H9 (cell line): ENCODE results near the gene NCBP1. TPM values are rescaled to one million over a fixed set of nuclear protein-coding genes. Genes with fewer than 3 reads are reported as not detected.

ENCODE experiments used
- DNase-seq: peaks from one replicate; pipeline ENCODE4 v3.0.0-alpha.2; 2017
- H2AFZ ChIP-seq: one replicate; pipeline ENCODE4 v1.6.1; 2013; ENCODE audit warnings: mild to moderate bottlenecking, low read length, control low read depth, moderate library complexity
- H2AK5ac ChIP-seq: 2 replicates; pipeline ENCODE4 v1.6.1; 2013; ENCODE audit warnings: low read length, control low read depth, mixed read lengths; ENCODE audit not compliant: insufficient read length
- H2BK120ac ChIP-seq: one replicate; pipeline ENCODE4 v1.6.1; 2013; ENCODE audit warnings: low read depth, mild to moderate bottlenecking, low read length, control low read depth, inconsistent platforms; ENCODE audit not compliant: poor library complexity, severe bottlenecking
- H2BK12ac ChIP-seq: 2 replicates; pipeline ENCODE4 v1.6.1; 2013; ENCODE audit warnings: low read length, control low read depth, mixed read lengths, low read depth; ENCODE audit not compliant: insufficient read length
- H2BK15ac ChIP-seq: 2 replicates; pipeline ENCODE4 v1.6.1; 2013; ENCODE audit warnings: low read depth, low read length, control low read depth
- H2BK20ac ChIP-seq: one replicate; pipeline ENCODE4 v1.6.1; 2013; ENCODE audit warnings: low read depth, mild to moderate bottlenecking, low read length, control low read depth, inconsistent platforms; ENCODE audit not compliant: poor library complexity, severe bottlenecking
- H2BK5ac ChIP-seq: 2 replicates; pipeline ENCODE4 v1.6.1; 2013; ENCODE audit warnings: low read length, control low read depth, mixed read lengths; ENCODE audit not compliant: insufficient read length
- H3K14ac ChIP-seq: 2 replicates; pipeline ENCODE4 v1.6.1; 2013; ENCODE audit warnings: low read length, control low read depth; ENCODE audit not compliant: insufficient read depth
- H3K18ac ChIP-seq: 2 replicates; pipeline ENCODE4 v1.6.1; 2013; ENCODE audit warnings: low read depth, mild to moderate bottlenecking, mixed read lengths, low read length, control low read depth; ENCODE audit not compliant: insufficient read length
- H3K23ac ChIP-seq: 2 replicates; pipeline ENCODE4 v1.6.1; 2013; ENCODE audit warnings: low read length, control low read depth, mixed read lengths, low read depth; ENCODE audit not compliant: insufficient read length
- H3K23me2 ChIP-seq: 2 replicates; pipeline ENCODE4 v1.6.1; 2013; ENCODE audit warnings: low read depth, mild to moderate bottlenecking, mixed read lengths, low read length, control low read depth; ENCODE audit not compliant: insufficient read length, poor library complexity, severe bottlenecking
- H3K27ac ChIP-seq: 2 replicates; pipeline ENCODE4 v1.5.1; 2013; ENCODE audit warnings: low read length, control low read depth, mixed read lengths, low read depth; ENCODE audit not compliant: insufficient read length
- H3K27me3 ChIP-seq: 2 replicates; pipeline ENCODE4 v1.6.1; 2013; ENCODE audit warnings: low read length, control low read depth, inconsistent platforms; ENCODE audit not compliant: insufficient read depth
- H3K4ac ChIP-seq: 2 replicates; pipeline ENCODE4 v1.6.1; 2013; ENCODE audit warnings: low read depth, mild to moderate bottlenecking, control low read depth, inconsistent platforms, low read length, moderate library complexity
- H3K4me1 ChIP-seq: 2 replicates; pipeline ENCODE4 v1.6.1; 2013; ENCODE audit warnings: low read length, control low read depth, inconsistent platforms; ENCODE audit not compliant: insufficient read depth
- H3K4me2 ChIP-seq: 2 replicates; pipeline ENCODE4 v1.6.1; 2013; ENCODE audit warnings: low read length, control low read depth, mixed read lengths; ENCODE audit not compliant: insufficient read length, insufficient read depth
- H3K56ac ChIP-seq: 2 replicates; pipeline ENCODE4 v1.6.1; 2013; ENCODE audit warnings: low read depth, mild to moderate bottlenecking, mixed read lengths, low read length, control low read depth; ENCODE audit not compliant: insufficient read length
- H3K79me1 ChIP-seq: 2 replicates; pipeline ENCODE4 v1.6.1; 2013; ENCODE audit warnings: low read depth, mild to moderate bottlenecking, moderate library complexity, low read length, control low read depth, inconsistent platforms; ENCODE audit not compliant: insufficient read depth, poor library complexity, severe bottlenecking
- H3K79me2 ChIP-seq: 2 replicates; pipeline ENCODE4 v1.6.1; 2013; ENCODE audit warnings: low read length, control low read depth, inconsistent platforms; ENCODE audit not compliant: insufficient read depth
- H3K9ac ChIP-seq: 2 replicates; pipeline ENCODE4 v1.6.1; 2013; ENCODE audit warnings: low read length, control low read depth, mixed read lengths; ENCODE audit not compliant: insufficient read length; ENCODE audit errors: extremely low read depth
- H3K9me3 ChIP-seq: one replicate; pipeline ENCODE4 v1.6.1; 2013; ENCODE audit warnings: low read depth, low read length, inconsistent platforms; ENCODE audit not compliant: control insufficient read depth
- H3T11ph ChIP-seq: one replicate; pipeline ENCODE4 v1.6.1; 2013; ENCODE audit warnings: mild to moderate bottlenecking, low read length, control low read depth, inconsistent platforms
- H4K20me1 ChIP-seq: one replicate; pipeline ENCODE4 v1.6.1; 2013; ENCODE audit not compliant: control insufficient read depth, insufficient read length, insufficient read depth
- H4K5ac ChIP-seq: 2 replicates; pipeline ENCODE4 v1.6.1; 2013; ENCODE audit warnings: low read depth, mild to moderate bottlenecking, mixed read lengths, low read length, control low read depth; ENCODE audit not compliant: insufficient read length
- H4K8ac ChIP-seq: replicated peaks from 2 replicates; pipeline ENCODE4 v1.6.1; 2013; ENCODE audit warnings: low read length, control low read depth, mixed read lengths, low read depth; ENCODE audit not compliant: insufficient read length
- H4K91ac ChIP-seq: 2 replicates; pipeline ENCODE4 v1.6.1; 2013; ENCODE audit warnings: low read depth, mild to moderate bottlenecking, moderate library complexity, mixed read lengths, low read length, control low read depth; ENCODE audit not compliant: insufficient read length
- H3K27ac Mint-ChIP-seq, 3 experiments: 2 replicates in 2 of 3; 3 replicates in 1 of 3; pipeline ENCODE4 v1.8.0; 2020 to 2021; ENCODE audit warnings: mixed read lengths in 3 of 3, mild to moderate bottlenecking in 1 of 3, moderate library complexity in 1 of 3
- H3K27me3 Mint-ChIP-seq: 2 replicates; pipeline ENCODE4 v1.8.0; 2021; ENCODE audit warnings: low read depth, mild to moderate bottlenecking, moderate library complexity, mixed read lengths
- H3K36me3 Mint-ChIP-seq, 3 experiments: 2 replicates in 2 of 3; 3 replicates in 1 of 3; pipeline ENCODE4 v1.8.0; 2020 to 2021; ENCODE audit warnings: low read depth in 3 of 3, mixed read lengths in 3 of 3; ENCODE audit not compliant: insufficient read depth in 1 of 3
- H3K4me1 Mint-ChIP-seq, 2 experiments: 2 replicates each; pipeline ENCODE4 v1.8.0; 2020; ENCODE audit warnings: mixed read lengths in 2 of 2
- H3K4me3 Mint-ChIP-seq, 2 experiments: 2 replicates in 1 of 2; 3 replicates in 1 of 2; pipeline ENCODE4 v1.8.0; 2020 to 2021; ENCODE audit warnings: mild to moderate bottlenecking in 2 of 2, mixed read lengths in 2 of 2, moderate library complexity in 1 of 2
- H3K9me3 Mint-ChIP-seq, 2 experiments: 2 replicates in 1 of 2; 3 replicates in 1 of 2; pipeline ENCODE4 v1.8.0; 2020; ENCODE audit warnings: mild to moderate bottlenecking in 2 of 2, mixed read lengths in 2 of 2, moderate library complexity in 1 of 2
- CTCF ChIP-seq: fragments of 200-600 bp; sonication (generic); conservative IDR thresholded peaks from 3 replicates; pipeline ENCODE4 v1.8.0; 2021; ENCODE audit warnings: antibody characterized with exemption, mild to moderate bottlenecking
- WGBS: extraction: QIAGEN DNeasy Blood & Tissue Kit; methylation state at CpG from one replicate; pipeline ENCODE4 v1.1.7; 2013; ENCODE audit warnings: missing lambda C conversion rate, low lambda C conversion rate, mixed read lengths; ENCODE audit not compliant: insufficient read length; ENCODE audit errors: extremely low coverage; 5-methylcytosine and 5-hydroxymethylcytosine counted together
- total RNA-seq: library from RNA; stranded (reverse); gene quantifications from 2 replicates; pipeline ENCODE4 v1.2.1, GENCODE V29; 2021

The NCBP1 gene
- total RNA-seq, 1 experiment from 2014 or later: 55.7 TPM

GRCh38 chr9:97688654-97689053 lies 55.0 kb downstream of the NCBP1 start:
- Mint-ChIP-seq H3K36me3 (peaks cover 0 to 9% (median 0%) of the 10 kb centered on the region in 3 experiments; a peak in 1 of 7 replicates), H3K4me1 (no peaks in the 10 kb centered on the region), H3K27ac (no peak overlapping the region; a peak in 1 of 7 replicates), H3K9me3 (no peaks in the 10 kb centered on the region), H3K4me3 (no peak overlapping the region), H3K27me3 (no peaks in the 10 kb centered on the region)
- H2BK12ac ChIP-seq: no peak overlapping the region
- H3K4me2 ChIP-seq: no peak overlapping the region
- H3K56ac ChIP-seq: no peak overlapping the region
- H3K4ac ChIP-seq: no peak overlapping the region
- no peak overlapping the region for H3K18ac ChIP-seq
- H3K27ac ChIP-seq: no peak overlapping the region
- no peaks in the 10 kb centered on the region for H3K23me2 ChIP-seq
- H4K20me1 ChIP-seq: no peaks in the 10 kb centered on the region
- H4K91ac ChIP-seq: no peak overlapping the region
- H2BK120ac ChIP-seq: no peak overlapping the region
- H3K79me2 ChIP-seq: no peaks in the 10 kb centered on the region
- no peaks in the 10 kb centered on the region for H3K27me3 ChIP-seq
- H3K4me1 ChIP-seq: no peaks in the 10 kb centered on the region
- H2BK15ac ChIP-seq: no peak overlapping the region
- no peak overlapping the region for H2AFZ ChIP-seq
- no peaks in the 10 kb centered on the region for H3K79me1 ChIP-seq
- H4K5ac ChIP-seq: no peak overlapping the region
- no peak overlapping the region for H4K8ac ChIP-seq
- H3T11ph ChIP-seq: no peak overlapping the region
- no peak for DNase-seq
- no CpG with 5 or more reads among the region's 1 CpG for WGBS
- no peak overlapping the region for H2AK5ac ChIP-seq
- H2BK5ac ChIP-seq: no peak overlapping the region
- H3K9me3 ChIP-seq: no peaks in the 10 kb centered on the region
- H2BK20ac ChIP-seq: no peak overlapping the region
- no peak overlapping the region for H3K9ac ChIP-seq
- no peak for TF ChIP-seq CTCF
- no peak overlapping the region for H3K14ac ChIP-seq
- H3K23ac ChIP-seq: no peak overlapping the region
